ENCODE measurements around the gene SEC16A.

SEC16A gene

DNA sequence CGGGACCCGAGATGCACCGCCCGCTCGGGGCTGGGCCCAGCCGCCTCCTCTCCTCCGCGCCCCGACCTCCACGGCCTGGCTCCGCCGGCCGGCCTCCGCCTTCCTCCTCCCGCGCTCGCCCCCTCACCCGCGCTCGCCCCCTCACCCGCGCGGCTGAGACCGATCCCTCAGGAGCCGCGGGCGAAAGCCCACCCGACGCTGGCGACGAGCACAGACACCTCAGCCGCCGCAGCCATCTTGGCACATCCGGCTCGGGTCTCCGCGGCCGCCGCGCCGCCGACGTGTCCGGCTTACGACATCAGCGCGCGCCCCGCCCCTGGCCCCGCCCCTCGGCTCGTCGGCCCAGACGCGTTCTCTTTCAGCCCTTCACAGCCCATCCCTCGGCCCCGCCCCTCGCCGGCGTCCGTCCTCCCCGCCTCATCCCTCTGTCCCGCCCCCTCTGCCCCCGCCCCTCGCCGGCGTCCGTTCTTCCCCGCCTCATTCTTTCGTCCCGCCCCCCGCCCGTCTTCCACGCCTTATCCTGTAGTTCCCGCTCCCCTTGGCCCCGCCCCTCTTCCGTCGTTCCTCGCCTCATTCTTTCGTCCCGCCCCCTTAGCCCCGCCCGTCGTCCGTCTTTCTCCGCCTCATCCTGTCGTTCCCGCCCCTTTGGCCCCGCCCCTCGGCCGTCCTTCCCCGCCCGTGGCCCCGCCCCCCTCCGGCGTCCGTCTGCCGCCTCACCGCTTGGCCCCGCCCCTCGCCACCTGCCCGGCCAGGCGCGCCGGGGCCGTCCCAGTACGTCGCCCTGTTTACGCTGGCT lies at the start of gene SEC16A:
Gene SEC16A, minus strand, starts transcription at position 248 of the 796 bp plus-strand sequence. CDS start 5,425 bp downstream, outside the sequence.
- peak within 1 kb of the TSS; percentile 75 to 85 for H3K4me3 ChIP-seq (replicated peaks in 1 of 2; ENCODE audit: low read depth in 2 of 2, low read length in 2 of 2)
- TF ChIP-seq CTCF (IDR thresholded peaks at IDR 0.05; ENCODE audit: low read depth, low read length), result no peak
- peak; percentile 99 for DNase-seq (ENCODE audit: low read depth in 2 of 2)

DNA sequence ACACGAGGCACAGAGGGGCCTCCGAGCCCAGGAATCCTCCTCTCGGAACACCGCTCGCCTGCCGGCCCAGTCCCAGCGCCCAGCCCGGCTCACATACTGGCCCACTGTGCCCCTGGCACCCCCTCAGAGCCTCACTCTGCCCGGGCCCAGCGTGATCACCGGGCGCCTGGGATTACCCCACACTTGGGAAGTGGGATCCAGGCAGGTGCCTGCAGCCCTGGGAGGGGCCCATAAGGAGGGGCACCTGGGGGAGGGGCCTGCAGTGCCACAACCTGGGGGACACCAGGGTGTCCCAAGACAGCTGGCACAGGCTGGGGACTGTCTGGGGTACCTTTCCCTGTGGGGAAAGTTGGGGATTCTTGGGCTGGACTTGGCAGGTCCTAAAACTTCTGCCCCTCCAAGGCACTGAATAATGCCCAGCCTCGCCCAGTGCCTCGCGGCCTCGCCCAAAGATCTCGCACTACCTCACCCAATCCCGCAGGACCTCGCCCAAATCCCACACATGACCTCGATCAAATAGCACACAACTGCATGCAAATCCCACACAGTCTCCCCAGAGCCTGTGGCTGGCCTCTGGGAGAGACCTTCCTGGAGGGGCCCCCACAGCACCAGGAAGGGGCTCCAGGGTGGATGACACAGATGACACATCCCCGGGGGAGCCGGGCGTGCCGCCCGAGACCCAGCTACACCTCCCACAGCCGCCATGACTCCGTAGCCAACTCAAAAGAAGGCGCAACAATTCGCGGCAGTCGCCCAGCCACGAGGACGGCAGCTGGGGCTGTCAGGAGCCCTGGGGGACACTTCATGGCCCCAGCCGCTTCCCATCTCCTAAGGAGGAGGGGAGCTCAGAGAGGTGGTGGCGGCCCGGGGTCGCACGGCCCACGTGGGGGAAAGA lies 49.3 kb upstream of the SEC16A start:
- DNase-seq (ENCODE audit: low read depth in 2 of 2), result no peak
- H3K4me3 ChIP-seq (replicated peaks in 1 of 2; ENCODE audit: low read depth in 2 of 2, low read length in 2 of 2), result no peak overlapping the region
- TF ChIP-seq CTCF (IDR thresholded peaks at IDR 0.05; ENCODE audit: low read depth, low read length), result no peak

GRCh38 chr9:136531186-136531903 lies 48.5 kb upstream of the SEC16A start:
- no peak for DNase-seq (ENCODE audit: low read depth in 2 of 2)
- TF ChIP-seq CTCF (IDR thresholded peaks at IDR 0.05; ENCODE audit: low read depth, low read length), result no peak
- no peak overlapping the region for H3K4me3 ChIP-seq (replicated peaks in 1 of 2; ENCODE audit: low read depth in 2 of 2, low read length in 2 of 2)

GRCh38 chr9:136530461-136531089 lies 47.7 kb upstream of the SEC16A start:
- H3K4me3 ChIP-seq (replicated peaks in 1 of 2; ENCODE audit: low read depth in 2 of 2, low read length in 2 of 2), result no peak overlapping the region
- DNase-seq (ENCODE audit: low read depth in 2 of 2), result no peak

DNA sequence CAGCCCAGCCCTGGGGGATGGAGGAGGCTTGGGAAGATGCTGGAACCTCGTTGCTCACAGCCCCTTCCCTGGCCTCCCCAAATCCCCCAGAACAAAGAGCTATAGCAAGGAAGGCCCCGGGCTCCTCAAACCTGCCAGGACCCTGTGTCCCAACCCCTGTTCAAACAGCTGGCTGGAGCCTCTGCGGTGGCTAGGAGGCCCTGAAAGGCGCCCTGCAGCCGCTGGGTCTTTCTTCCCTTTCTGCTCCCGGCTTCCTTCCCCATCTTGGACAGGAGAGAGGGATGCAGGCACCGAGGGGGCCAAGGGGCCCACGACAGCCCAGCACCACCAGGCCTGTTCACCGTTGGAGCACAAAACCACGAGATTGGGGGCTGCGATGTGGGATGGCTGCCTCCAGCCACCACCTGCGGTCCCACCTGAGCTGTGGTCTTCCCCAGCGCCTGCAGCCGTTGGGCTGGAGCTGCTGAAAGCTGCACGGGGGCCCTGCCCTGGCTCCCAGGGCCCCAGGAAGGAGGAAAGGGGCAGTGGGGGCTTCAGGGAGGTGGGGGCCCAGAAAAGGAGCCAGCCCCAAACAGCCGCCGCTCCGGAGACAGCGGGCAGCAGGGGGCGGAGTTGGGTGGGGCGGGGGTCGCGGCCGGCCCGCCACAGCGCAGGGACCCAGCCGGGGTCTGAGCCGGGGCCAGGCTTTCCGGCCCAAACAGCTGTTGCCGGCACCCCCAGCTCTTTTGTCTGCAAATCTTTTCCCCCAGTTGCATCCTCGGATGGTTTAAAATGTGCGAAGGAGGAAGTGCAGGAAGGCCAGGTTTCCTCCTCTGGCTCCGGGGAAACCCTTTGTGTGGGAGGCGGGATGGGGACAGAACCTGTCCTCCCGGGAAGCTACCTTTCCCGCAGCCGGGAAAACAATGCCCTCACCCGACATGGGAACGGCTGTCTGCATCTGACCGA lies 46.9 kb upstream of the SEC16A start:
- H3K4me3 ChIP-seq (replicated peaks in 1 of 2; ENCODE audit: low read depth in 2 of 2, low read length in 2 of 2), result no peak overlapping the region
- no peak for TF ChIP-seq CTCF (IDR thresholded peaks at IDR 0.05; ENCODE audit: low read depth, low read length)
- no peak for DNase-seq (ENCODE audit: low read depth in 2 of 2)

More at GRCh38 chr9:136530461-136531089, 47.7 kb upstream of the SEC16A start:
- TF ChIP-seq CTCF (IDR thresholded peaks at IDR 0.05; ENCODE audit: low read depth, low read length), result no peak

Data from cardiac fibroblast (primary cell).